KMS-11 (cell line): ENCODE results near the gene TTLL11.

Source experiments
- H2AFZ ChIP-seq: fragments of 200-600 bp; sonication (generic); 2 replicates; pipeline ENCODE4 v1.6.1; 2016; ENCODE audit warnings: antibody characterized with exemption, mixed run types, low read depth
- H3K27ac ChIP-seq: fragments of 200-600 bp; sonication (generic); 2 replicates; pipeline ENCODE4 v1.6.1; 2016; ENCODE audit warnings: mild to moderate bottlenecking, mixed run types
- H3K27me3 ChIP-seq: fragments of 200-600 bp; sonication (generic); 2 replicates; pipeline ENCODE4 v1.6.1; 2017; ENCODE audit warnings: mild to moderate bottlenecking, low read depth, mixed run types, moderate library complexity; ENCODE audit not compliant: insufficient read depth
- H3K36me3 ChIP-seq: fragments of 200-600 bp; sonication (generic); 2 replicates; pipeline ENCODE4 v1.6.1; 2017; ENCODE audit warnings: mild to moderate bottlenecking, mixed run types; ENCODE audit not compliant: insufficient read depth
- H3K4me1 ChIP-seq: fragments of 200-600 bp; sonication (generic); 2 replicates; pipeline ENCODE4 v1.6.1; 2016; ENCODE audit warnings: mild to moderate bottlenecking, low read depth, mixed run types; ENCODE audit not compliant: poor library complexity, severe bottlenecking
- H3K4me2 ChIP-seq: fragments of 200-600 bp; sonication (generic); 2 replicates; pipeline ENCODE4 v1.7.0; 2016; ENCODE audit warnings: mild to moderate bottlenecking, mixed run types
- H3K4me3 ChIP-seq: fragments of 200-600 bp; sonication (generic); IDR thresholded peaks from 2 replicates; pipeline ENCODE4 v1.6.1; 2017; ENCODE audit warnings: low read depth, low read length, mixed read lengths; ENCODE audit not compliant: insufficient read depth
- H3K79me2 ChIP-seq: fragments of 200-600 bp; sonication (generic); 2 replicates; pipeline ENCODE4 v1.6.1; 2016; ENCODE audit warnings: low read depth, mixed run types; ENCODE audit not compliant: insufficient read depth
- H3K9ac ChIP-seq: fragments of 200-600 bp; sonication (generic); 2 replicates; pipeline ENCODE4 v1.6.1; 2016; ENCODE audit warnings: mild to moderate bottlenecking, mixed run types
- H4K20me1 ChIP-seq: fragments of 200-600 bp; sonication (generic); 2 replicates; pipeline ENCODE4 v1.6.1; 2016; ENCODE audit warnings: mild to moderate bottlenecking, mixed run types; ENCODE audit not compliant: insufficient read depth
- TF ChIP-seq, protein P1 (sequence below): fragments of 200-600 bp; sonication (generic); conservative IDR thresholded peaks from 2 replicates; pipeline ENCODE4 v1.6.1; 2017; ENCODE audit warnings: low read depth, mild to moderate bottlenecking, antibody characterized with exemption, low read length, moderate library complexity, mixed read lengths

The TTLL11 gene

DNA sequence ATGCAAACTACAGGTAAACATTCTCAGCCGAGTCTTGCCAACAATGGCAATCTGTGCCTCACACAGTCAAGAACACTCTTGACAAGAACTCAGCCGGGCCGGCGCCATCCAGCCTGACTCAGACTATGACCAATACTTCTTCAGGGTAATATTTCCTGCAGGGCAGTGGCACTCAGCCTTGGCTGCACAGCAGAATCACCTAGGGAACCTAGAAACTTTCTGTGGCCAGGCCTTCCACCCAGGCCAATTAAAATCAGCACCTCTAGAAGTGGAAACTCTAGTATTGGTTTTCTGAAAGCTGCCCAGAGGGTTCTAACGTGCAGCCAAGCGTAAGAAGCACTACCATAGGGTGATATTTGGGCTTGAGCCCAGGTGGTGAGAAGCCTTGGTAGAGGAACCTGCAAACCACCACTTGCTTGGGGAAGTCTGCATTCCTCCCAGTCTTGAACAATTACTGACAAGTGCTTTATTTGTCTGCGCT is 120.6 kb downstream of the TTLL11 start:
- TF ChIP-seq, protein P1, sequence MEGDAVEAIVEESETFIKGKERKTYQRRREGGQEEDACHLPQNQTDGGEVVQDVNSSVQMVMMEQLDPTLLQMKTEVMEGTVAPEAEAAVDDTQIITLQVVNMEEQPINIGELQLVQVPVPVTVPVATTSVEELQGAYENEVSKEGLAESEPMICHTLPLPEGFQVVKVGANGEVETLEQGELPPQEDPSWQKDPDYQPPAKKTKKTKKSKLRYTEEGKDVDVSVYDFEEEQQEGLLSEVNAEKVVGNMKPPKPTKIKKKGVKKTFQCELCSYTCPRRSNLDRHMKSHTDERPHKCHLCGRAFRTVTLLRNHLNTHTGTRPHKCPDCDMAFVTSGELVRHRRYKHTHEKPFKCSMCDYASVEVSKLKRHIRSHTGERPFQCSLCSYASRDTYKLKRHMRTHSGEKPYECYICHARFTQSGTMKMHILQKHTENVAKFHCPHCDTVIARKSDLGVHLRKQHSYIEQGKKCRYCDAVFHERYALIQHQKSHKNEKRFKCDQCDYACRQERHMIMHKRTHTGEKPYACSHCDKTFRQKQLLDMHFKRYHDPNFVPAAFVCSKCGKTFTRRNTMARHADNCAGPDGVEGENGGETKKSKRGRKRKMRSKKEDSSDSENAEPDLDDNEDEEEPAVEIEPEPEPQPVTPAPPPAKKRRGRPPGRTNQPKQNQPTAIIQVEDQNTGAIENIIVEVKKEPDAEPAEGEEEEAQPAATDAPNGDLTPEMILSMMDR: no peak
- Histone ChIP-seq H3K27ac (no peak overlapping the region), H3K27me3 (no peaks in the 10 kb centered on the region), H3K4me1 (no peaks in the 10 kb centered on the region), H4K20me1 (no peaks in the 10 kb centered on the region), H3K36me3 (no peaks in the 10 kb centered on the region), H3K4me2 (no peak overlapping the region), H2AFZ (no peak overlapping the region), H3K9ac (no peak overlapping the region), H3K4me3 (no peak overlapping the region), H3K79me2 (no peaks in the 10 kb centered on the region)

GRCh38 chr9:121968056-121968455 is 125.1 kb downstream of the TTLL11 start:
- Histone ChIP-seq H3K4me2 (no peak overlapping the region), H4K20me1 (no peaks in the 10 kb centered on the region), H3K36me3 (no peaks in the 10 kb centered on the region), H3K4me1 (no peaks in the 10 kb centered on the region), H2AFZ (no peak overlapping the region), H3K4me3 (no peak overlapping the region), H3K27me3 (no peaks in the 10 kb centered on the region), H3K79me2 (no peaks in the 10 kb centered on the region), H3K9ac (no peak overlapping the region), H3K27ac (no peak overlapping the region)
- TF ChIP-seq, protein P1: no peak

GRCh38 chr9:121966706-121967105 is 126.4 kb downstream of the TTLL11 start:
- H3K36me3 ChIP-seq: no peaks in the 10 kb centered on the region
- no peaks in the 10 kb centered on the region for H3K4me1 ChIP-seq
- H2AFZ ChIP-seq: no peak overlapping the region
- no peaks in the 10 kb centered on the region for H3K27me3 ChIP-seq
- TF ChIP-seq, protein P1: no peak
- H3K4me3 ChIP-seq: no peak overlapping the region
- no peaks in the 10 kb centered on the region for H3K79me2 ChIP-seq
- no peaks in the 10 kb centered on the region for H4K20me1 ChIP-seq
- no peak overlapping the region for H3K27ac ChIP-seq
- no peak overlapping the region for H3K4me2 ChIP-seq
- H3K9ac ChIP-seq: no peak overlapping the region

DNA sequence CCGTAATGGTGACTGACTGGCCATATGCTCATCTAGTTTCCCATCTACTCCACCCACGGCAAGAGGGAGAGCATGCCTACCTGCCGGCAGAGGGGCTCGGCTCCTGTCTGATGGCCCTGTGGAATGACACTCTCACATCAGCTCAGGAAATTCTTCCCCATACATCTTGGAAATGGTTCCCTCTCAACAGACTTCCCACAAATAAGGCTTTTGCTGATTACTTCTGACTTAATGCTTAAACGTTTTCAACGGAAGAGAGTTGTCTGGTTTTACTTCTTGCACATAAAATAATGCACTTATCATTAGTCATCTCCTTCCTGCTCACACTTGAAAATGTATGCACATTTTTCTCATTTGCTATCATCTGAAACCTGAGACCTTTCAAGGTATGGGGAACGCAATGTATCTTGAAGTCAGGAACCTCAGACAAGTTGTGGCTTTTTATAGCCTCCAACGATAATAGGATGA is 129.5 kb downstream of the TTLL11 start:
- Histone ChIP-seq H3K79me2 (no peaks in the 10 kb centered on the region), H3K4me3 (no peak overlapping the region), H4K20me1 (no peaks in the 10 kb centered on the region), H3K27ac (no peak overlapping the region), H3K36me3 (no peaks in the 10 kb centered on the region), H3K9ac (no peak overlapping the region), H2AFZ (no peak overlapping the region), H3K27me3 (no peaks in the 10 kb centered on the region), H3K4me2 (no peak overlapping the region), H3K4me1 (no peaks in the 10 kb centered on the region)
- TF ChIP-seq, protein P1: no peak
